GM18508 (cell line): ENCODE results near the gene UBE3C.
"Not testable (repeated sequence)": the region's sequence is repeated elsewhere in the genome, so short reads cannot be mapped to it uniquely, and the experiment has no call there.

ENCODE experiments used
- ATAC-seq: cut with Tn5 transposase; IDR thresholded peaks from one replicate; pipeline ENCODE4 v1.9.1; 2021; ENCODE audit warnings: moderate number of reproducible peaks; ENCODE audit not compliant: insufficient read depth, unreplicated experiment

UBE3C gene

GRCh38 chr7:157138424-157139110 is at the start of gene UBE3C:
Gene UBE3C (plus strand): TSS chr7:157138926. CDS start chr7:157139273, 347 bp downstream.
- ATAC-seq: peak; percentile 51

- ATAC-seq: no peak
Observed at GRCh38 chr7:157089100-157089610, 49.6 kb upstream of the UBE3C start.

GRCh38 chr7:157090485-157091165 is 48.1 kb upstream of the UBE3C start:
- ATAC-seq: no peak

- ATAC-seq: no peak
Observed at GRCh38 chr7:157096286-157097055, 42.3 kb upstream of the UBE3C start.

- ATAC-seq: no peak
Observed at GRCh38 chr7:157097056-157097329, 41.7 kb upstream of the UBE3C start.

GRCh38 chr7:157097569-157097968 is 41.2 kb upstream of the UBE3C start:
- ATAC-seq: no peak

- ATAC-seq: not testable (repeated sequence)
Observed at GRCh38 chr7:157100005-157100404, 38.7 kb upstream of the UBE3C start.

- not testable (repeated sequence) for ATAC-seq
Observed at GRCh38 chr7:157103641-157104040, 35.1 kb upstream of the UBE3C start.

- ATAC-seq: no peak
Observed at GRCh38 chr7:157111311-157111710, 27.4 kb upstream of the UBE3C start.

GRCh38 chr7:157112706-157113105 is 26.0 kb upstream of the UBE3C start:
- no peak for ATAC-seq

- no peak for ATAC-seq
Observed at GRCh38 chr7:157113607-157114006, 25.1 kb upstream of the UBE3C start.

GRCh38 chr7:157116762-157117161 is 22.0 kb upstream of the UBE3C start:
- ATAC-seq: no peak

- ATAC-seq: no peak
Observed at GRCh38 chr7:157117796-157118195, 20.9 kb upstream of the UBE3C start.

- ATAC-seq: no peak
Observed at GRCh38 chr7:157120181-157120580, 18.5 kb upstream of the UBE3C start.

- no peak for ATAC-seq
Observed at GRCh38 chr7:157121184-157121715, 17.5 kb upstream of the UBE3C start.

- no peak for ATAC-seq
Observed at GRCh38 chr7:157122800-157123495, 15.8 kb upstream of the UBE3C start.

GRCh38 chr7:157124690-157125089 is 14.0 kb upstream of the UBE3C start:
- ATAC-seq: no peak

GRCh38 chr7:157125376-157126223 is 13.1 kb upstream of the UBE3C start:
- ATAC-seq: no peak

- ATAC-seq: no peak
Observed at GRCh38 chr7:157126921-157127320, 11.8 kb upstream of the UBE3C start.
